Left ventricle myocardium inferior (tissue), 1 donor: ENCODE measurements around the gene ROCK2. TPM values are rescaled to one million over a fixed set of nuclear protein-coding genes. Genes with fewer than 3 reads are reported as not detected.

ENCODE experiments used
- DNase-seq: peaks from one replicate; pipeline ENCODE4 v3.0.0-alpha.2; 2020
- H3K27ac ChIP-seq: fragments of 200-600 bp; replicated peaks from 2 replicates; pipeline ENCODE4 v1.8.0; 2021
- H3K27me3 ChIP-seq: fragments of 200-600 bp; 2 replicates; pipeline ENCODE4 v1.8.0; 2021; ENCODE audit warnings: low read depth
- H3K36me3 ChIP-seq: fragments of 200-600 bp; 2 replicates; pipeline ENCODE4 v1.8.0; 2021
- H3K4me1 ChIP-seq: fragments of 200-600 bp; 2 replicates; pipeline ENCODE4 v1.8.0; 2021
- H3K4me3 ChIP-seq: fragments of 200-600 bp; 2 replicates; pipeline ENCODE4 v1.8.0; 2021; ENCODE audit warnings: mild to moderate bottlenecking, moderate library complexity
- H3K9me3 ChIP-seq: fragments of 200-600 bp; replicated peaks from 2 replicates; pipeline ENCODE4 v1.8.0; 2021
- intact Hi-C: fragments of 100-400 bp; cut with micrococcal nuclease; formaldehyde crosslinking; loops from one replicate; pipeline ENCODE4 v1.11.0; 2022
- total RNA-seq: library from RNA; stranded (reverse); fragmentation: NEBNext Ultra II Directional; extraction: Animal tissue kit (Norgen Biotek cat#: 25700); gene quantifications from one replicate; pipeline ENCODE4 v1.2.1, GENCODE V29; 2021
- TF ChIP-seq, protein P1 (sequence below): fragments of 200-600 bp; IDR thresholded peaks from 2 replicates; pipeline ENCODE4 v1.8.0; 2021; ENCODE audit warnings: antibody characterized with exemption, mild to moderate bottlenecking, borderline replicate concordance
- donor health status: DM: no; HTN: yes; CAD: no; lungs with severe emphysema.

ROCK2 gene
- total RNA-seq, 1 donor from 2014 or later = 30.2 TPM

DNA sequence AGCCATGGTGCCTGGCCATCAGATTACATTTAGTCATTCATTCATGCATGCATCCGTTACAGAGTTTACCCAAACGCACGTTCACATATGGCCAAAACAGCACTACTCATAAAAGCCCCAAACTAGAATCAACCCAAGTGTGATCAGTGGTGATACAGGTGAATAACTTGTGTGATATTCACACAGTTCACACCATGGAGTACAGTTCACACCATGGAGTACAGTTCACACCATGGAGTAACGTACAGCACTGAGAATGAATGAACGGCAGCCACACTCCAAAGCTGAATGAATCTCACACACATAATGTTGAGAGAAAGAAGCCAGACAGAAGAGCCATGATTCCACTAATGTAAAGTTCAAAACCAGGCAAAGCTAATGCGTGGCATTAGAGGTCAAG, 201.4 kb downstream of the ROCK2 start:
- DNase-seq = no peak
- Histone ChIP-seq H3K4me1 (no peaks in the 10 kb centered on the region), H3K9me3 (peaks cover 7% of the 10 kb centered on the region), H3K27me3 (peaks cover 37% of the 10 kb centered on the region), H3K4me3 (no peak overlapping the region), H3K36me3 (no peaks in the 10 kb centered on the region), H3K27ac (no peak overlapping the region)
- intact Hi-C loops = no loop called here
- TF ChIP-seq, protein P1, sequence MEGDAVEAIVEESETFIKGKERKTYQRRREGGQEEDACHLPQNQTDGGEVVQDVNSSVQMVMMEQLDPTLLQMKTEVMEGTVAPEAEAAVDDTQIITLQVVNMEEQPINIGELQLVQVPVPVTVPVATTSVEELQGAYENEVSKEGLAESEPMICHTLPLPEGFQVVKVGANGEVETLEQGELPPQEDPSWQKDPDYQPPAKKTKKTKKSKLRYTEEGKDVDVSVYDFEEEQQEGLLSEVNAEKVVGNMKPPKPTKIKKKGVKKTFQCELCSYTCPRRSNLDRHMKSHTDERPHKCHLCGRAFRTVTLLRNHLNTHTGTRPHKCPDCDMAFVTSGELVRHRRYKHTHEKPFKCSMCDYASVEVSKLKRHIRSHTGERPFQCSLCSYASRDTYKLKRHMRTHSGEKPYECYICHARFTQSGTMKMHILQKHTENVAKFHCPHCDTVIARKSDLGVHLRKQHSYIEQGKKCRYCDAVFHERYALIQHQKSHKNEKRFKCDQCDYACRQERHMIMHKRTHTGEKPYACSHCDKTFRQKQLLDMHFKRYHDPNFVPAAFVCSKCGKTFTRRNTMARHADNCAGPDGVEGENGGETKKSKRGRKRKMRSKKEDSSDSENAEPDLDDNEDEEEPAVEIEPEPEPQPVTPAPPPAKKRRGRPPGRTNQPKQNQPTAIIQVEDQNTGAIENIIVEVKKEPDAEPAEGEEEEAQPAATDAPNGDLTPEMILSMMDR = no peak

DNA sequence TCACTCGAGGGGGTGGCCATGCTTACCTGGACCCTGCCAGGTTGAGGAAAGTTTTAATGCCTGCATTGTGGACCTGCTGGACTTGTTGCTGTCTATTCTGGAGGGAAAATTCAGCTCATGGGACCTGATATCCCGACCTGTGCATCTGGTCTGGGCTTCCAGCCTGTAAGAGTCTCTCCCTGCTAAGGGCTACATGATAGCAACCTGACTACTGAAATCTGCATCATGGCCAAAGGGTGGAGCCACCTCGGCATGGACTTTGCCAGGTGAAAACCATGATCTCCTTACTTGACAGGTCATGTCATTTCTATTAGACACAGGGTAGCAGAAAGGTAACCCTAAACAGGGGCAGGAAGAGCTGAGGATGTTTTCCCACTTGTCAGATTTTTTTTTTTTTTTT, 202.1 kb downstream of the ROCK2 start:
- no peaks in the 10 kb centered on the region for H3K4me1 ChIP-seq
- TF ChIP-seq, protein P1 = no peak
- intact Hi-C loops = no loop called here
- H3K36me3 ChIP-seq = no peaks in the 10 kb centered on the region
- no peak overlapping the region for H3K4me3 ChIP-seq
- H3K27me3 ChIP-seq = peaks cover 40% of the 10 kb centered on the region
- peaks cover 7% of the 10 kb centered on the region for H3K9me3 ChIP-seq
- H3K27ac ChIP-seq = no peak overlapping the region
- DNase-seq = no peak

DNA sequence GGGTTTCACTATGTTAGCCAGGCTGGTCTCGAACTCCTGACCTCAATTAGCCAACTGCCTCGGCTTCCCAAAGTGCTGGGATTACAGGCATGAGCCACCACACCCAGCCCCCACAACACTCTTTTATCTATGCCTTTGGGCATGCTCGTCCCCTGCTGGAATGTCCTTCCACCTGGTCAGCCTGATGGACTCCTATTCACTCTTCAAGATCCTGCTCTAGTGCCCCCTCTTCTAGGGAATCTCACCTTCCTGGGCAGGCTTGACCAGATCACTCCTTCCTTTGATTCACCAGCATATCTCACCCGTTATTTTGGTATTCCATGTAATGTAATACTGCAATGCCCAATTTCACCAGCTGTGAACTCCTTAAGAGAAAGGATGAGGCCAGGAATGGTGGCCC, 203.1 kb downstream of the ROCK2 start:
- no peak for DNase-seq
- Histone ChIP-seq H3K27me3 (peaks cover 50% of the 10 kb centered on the region), H3K27ac (no peak overlapping the region), H3K4me1 (no peaks in the 10 kb centered on the region), H3K4me3 (no peak overlapping the region), H3K9me3 (peaks cover 7% of the 10 kb centered on the region), H3K36me3 (no peaks in the 10 kb centered on the region)
- intact Hi-C loops = no loop called here
- TF ChIP-seq, protein P1 = no peak

DNA sequence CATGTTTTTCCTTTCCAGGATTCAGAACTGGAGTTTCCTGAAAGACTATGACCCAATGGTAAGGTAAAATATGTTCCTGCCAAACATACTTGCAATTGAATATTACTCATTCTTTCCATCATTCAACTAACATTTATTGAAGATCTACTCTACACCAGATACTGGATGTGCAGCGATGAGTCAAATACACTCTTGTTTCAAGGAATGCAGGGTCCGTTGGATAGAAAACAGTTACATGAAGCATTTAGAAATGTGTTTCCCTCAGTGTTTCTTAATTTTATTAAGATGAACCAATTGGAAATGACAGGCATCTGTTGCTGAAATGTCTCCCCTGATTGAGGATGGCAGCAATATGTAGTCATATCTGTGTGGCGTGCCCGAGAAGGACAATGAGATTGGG, 203.9 kb downstream of the ROCK2 start:
- H3K36me3 ChIP-seq = no peaks in the 10 kb centered on the region
- H3K27ac ChIP-seq = no peak overlapping the region
- H3K4me1 ChIP-seq = no peaks in the 10 kb centered on the region
- TF ChIP-seq, protein P1 = no peak
- peaks cover 2% of the 10 kb centered on the region for H3K9me3 ChIP-seq
- no peak overlapping the region for H3K4me3 ChIP-seq
- intact Hi-C loops = no loop called here
- H3K27me3 ChIP-seq = peaks cover 52% of the 10 kb centered on the region
- no peak for DNase-seq

DNA sequence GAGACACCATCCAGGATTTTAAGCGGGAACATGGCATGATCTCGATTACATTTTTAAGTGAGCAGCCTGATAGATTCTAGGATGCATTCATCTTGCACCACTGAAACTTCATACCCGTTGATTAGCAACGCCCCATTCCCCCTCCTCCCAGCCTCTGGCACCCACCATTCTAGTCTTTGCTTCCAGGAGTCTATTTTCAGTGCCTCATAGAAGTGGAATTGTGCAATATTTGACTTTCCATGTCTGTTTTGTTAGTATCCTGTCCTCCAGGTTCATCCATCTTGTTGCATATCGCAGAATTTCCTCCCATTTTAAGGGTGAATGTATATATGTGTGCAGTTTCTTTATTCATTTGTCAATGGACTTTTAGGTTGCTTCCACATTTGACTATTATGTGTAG, 210.1 kb downstream of the ROCK2 start:
- no peak for DNase-seq
- Histone ChIP-seq H3K36me3 (no peaks in the 10 kb centered on the region), H3K4me1 (peaks cover 27% of the 10 kb centered on the region), H3K27ac (no peak overlapping the region), H3K27me3 (peaks cover 28% of the 10 kb centered on the region), H3K4me3 (no peak overlapping the region), H3K9me3 (no peaks in the 10 kb centered on the region)
- intact Hi-C loops = loop anchor here (10.0 kb wide), 1 partner anchor 280 kb away; no protein-coding TSS in a partner anchor
- TF ChIP-seq, protein P1 = no peak
